ENCODE results near the gene ITGAL. TPM values are rescaled to one million over a fixed set of nuclear protein-coding genes. Genes with fewer than 3 reads are reported as not detected.
A peak's percentile ranks its signal among the peaks of the same experiment; 100 is the strongest.

Gene ITGAL
- total RNA-seq, 2 experiments from 2014 or later, result 274 to 285 TPM

GRCh38 chr16:30478766-30479478 lies 6.4 kb downstream of the ITGAL start:
- H3K9me3 Mint-ChIP-seq, result no peaks in the 10 kb centered on the region
- DNase-seq (no peak), ATAC-seq (no peak)
- peaks cover 85% of the 10 kb centered on the region for H3K36me3 Mint-ChIP-seq (ENCODE audit: low read depth)
- POLR2A ChIA-PET, result interaction anchor here (0.8 to 5.3 kb wide), 7 partner anchors 9 to 46 kb away, joined by 3 to 29 read pairs (median 4); no protein-coding TSS in a partner anchor
- intact Hi-C loops (cut with micrococcal nuclease), result no loop called here
- peak overlapping the region; percentile 78 for H3K27ac Mint-ChIP-seq
- H3K4me3 Mint-ChIP-seq, result no peak overlapping the region
- H3K27me3 Mint-ChIP-seq, result no peaks in the 10 kb centered on the region
- TF ChIP-seq CTCF (IDR thresholded peaks at IDR 0.05), result no peak
- CTCF ChIA-PET, result interaction anchor here (2.6 kb wide), 1 partner anchor 30 kb away, joined by 17 read pairs; no protein-coding TSS in a partner anchor
- H3K4me1 Mint-ChIP-seq (ENCODE audit: low read depth), result peaks cover 61% of the 10 kb centered on the region

GRCh38 chr16:30481381-30481780 lies 8.8 kb downstream of the ITGAL start:
- ATAC-seq, result no peak
- CTCF ChIA-PET, result interaction anchor here (1.5 to 2.6 kb wide), 3 partner anchors 15 to 51 kb away, joined by 5 to 17 read pairs (median 11); partner anchors contain the start of gene DCTPP1
- intact Hi-C loops (cut with micrococcal nuclease), result no loop called here
- no peak for DNase-seq
- Mint-ChIP-seq H3K27ac (peak overlapping the region; percentile 59), H3K4me3 (no peak overlapping the region), H3K9me3 (no peaks in the 10 kb centered on the region), H3K27me3 (no peaks in the 10 kb centered on the region), H3K4me1 (ENCODE audit: low read depth) (peaks cover 52% of the 10 kb centered on the region), H3K36me3 (ENCODE audit: low read depth) (peaks cover 83% of the 10 kb centered on the region)
- POLR2A ChIA-PET, result interaction anchor here (0.6 to 5.3 kb wide), 8 partner anchors 8 to 132 kb away, joined by 3 to 29 read pairs (median 6); no protein-coding TSS in a partner anchor
- no peak for TF ChIP-seq CTCF (IDR thresholded peaks at IDR 0.05)

- H3K4me3 Mint-ChIP-seq, result no peak overlapping the region
- ATAC-seq (peak; percentile 76), DNase-seq (peak; percentile 35)
- peak overlapping the region; percentile 75 for H3K27ac Mint-ChIP-seq
- POLR2A ChIA-PET, result interaction anchor here (1.2 to 5.3 kb wide), 5 partner anchors 9 to 24 kb away, joined by 3 to 29 read pairs (median 4); no protein-coding TSS in a partner anchor
- peak; percentile 32 for TF ChIP-seq CTCF (IDR thresholded peaks at IDR 0.05)
- H3K9me3 Mint-ChIP-seq, result no peaks in the 10 kb centered on the region
- H3K36me3 Mint-ChIP-seq (ENCODE audit: low read depth), result peaks cover 78% of the 10 kb centered on the region
- H3K4me1 Mint-ChIP-seq (ENCODE audit: low read depth), result peaks cover 48% of the 10 kb centered on the region
- CTCF ChIA-PET, result interaction anchor here (0.9 to 1.4 kb wide), 3 partner anchors 52 to 116 kb away, joined by 3 to 4 read pairs (median 3); partner anchors contain the start of gene DCTPP1
- intact Hi-C loops (cut with micrococcal nuclease), result no loop called here
- H3K27me3 Mint-ChIP-seq, result no peaks in the 10 kb centered on the region
Observed at GRCh38 chr16:30482366-30482765, 9.8 kb downstream of the ITGAL start.

- H3K9me3 Mint-ChIP-seq, result no peaks in the 10 kb centered on the region
- DNase-seq (no peak), ATAC-seq (no peak)
- ChIA-PET POLR2A (interaction anchor here (1.0 to 1.3 kb wide), 3 partner anchors 10 to 11 kb away, joined by 4 to 6 read pairs (median 5); no protein-coding TSS in a partner anchor), CTCF (interaction anchor here (1.6 kb wide), 1 partner anchor 11 kb away, joined by 5 read pairs; no protein-coding TSS in a partner anchor)
- H3K36me3 Mint-ChIP-seq (ENCODE audit: low read depth), result peaks cover 77% of the 10 kb centered on the region
- H3K4me3 Mint-ChIP-seq, result no peak overlapping the region
- peak overlapping the region; percentile 49 for H3K27ac Mint-ChIP-seq
- peaks cover 49% of the 10 kb centered on the region for H3K4me1 Mint-ChIP-seq (ENCODE audit: low read depth)
- no peak for TF ChIP-seq CTCF (IDR thresholded peaks at IDR 0.05)
- intact Hi-C loops (cut with micrococcal nuclease), result loop anchor here (5.0 kb wide), 1 partner anchor 38 kb away; the partner anchor contains the start of gene SEPHS2
- H3K27me3 Mint-ChIP-seq, result no peaks in the 10 kb centered on the region
Observed at GRCh38 chr16:30484887-30485286, 12.3 kb downstream of the ITGAL start.
